ENCODE data around the gene VSTM1.

The VSTM1 gene

DNA sequence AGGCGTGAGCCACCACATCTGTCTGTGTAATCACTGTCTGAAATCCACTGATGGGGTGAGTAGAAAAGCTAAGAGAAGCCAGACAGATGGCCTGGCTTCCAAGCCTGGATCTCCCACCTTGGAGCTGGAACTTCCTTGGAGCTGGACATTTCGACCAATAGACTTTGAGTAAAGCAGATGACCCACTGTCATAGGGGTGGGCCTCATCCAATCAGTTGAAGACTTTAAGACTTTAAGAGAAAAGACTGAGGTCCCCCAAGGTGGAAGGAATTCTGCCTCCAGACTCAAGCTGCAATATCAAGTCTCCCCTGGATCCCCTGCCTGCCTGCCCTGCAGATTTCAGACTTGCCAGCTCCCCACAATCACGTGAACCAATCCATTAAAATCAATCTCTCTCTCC is 20.7 kb downstream of the VSTM1 start:
- TF ChIP-seq SIN3A (IDR thresholded peaks at IDR 0.05; ENCODE audit: borderline replicate concordance, insufficient read depth, low read length) (no peak), REST (IDR thresholded peaks at IDR 0.05; ENCODE audit: insufficient read depth in 1 of 2, low read depth in 2 of 2, low read length in 2 of 2) (no peak), POLR2AphosphoS5 (IDR thresholded peaks at IDR 0.05; ENCODE audit: low read depth, low read length) (no peak), FOXP2 (optimal IDR thresholded peaks at IDR 0.05; ENCODE audit: borderline replicate concordance, extremely low read depth, extremely low read length, insufficient read depth) (no peak), TAF1 (IDR thresholded peaks at IDR 0.05; ENCODE audit: borderline replicate concordance, insufficient read depth, low read length) (no peak)

DNA sequence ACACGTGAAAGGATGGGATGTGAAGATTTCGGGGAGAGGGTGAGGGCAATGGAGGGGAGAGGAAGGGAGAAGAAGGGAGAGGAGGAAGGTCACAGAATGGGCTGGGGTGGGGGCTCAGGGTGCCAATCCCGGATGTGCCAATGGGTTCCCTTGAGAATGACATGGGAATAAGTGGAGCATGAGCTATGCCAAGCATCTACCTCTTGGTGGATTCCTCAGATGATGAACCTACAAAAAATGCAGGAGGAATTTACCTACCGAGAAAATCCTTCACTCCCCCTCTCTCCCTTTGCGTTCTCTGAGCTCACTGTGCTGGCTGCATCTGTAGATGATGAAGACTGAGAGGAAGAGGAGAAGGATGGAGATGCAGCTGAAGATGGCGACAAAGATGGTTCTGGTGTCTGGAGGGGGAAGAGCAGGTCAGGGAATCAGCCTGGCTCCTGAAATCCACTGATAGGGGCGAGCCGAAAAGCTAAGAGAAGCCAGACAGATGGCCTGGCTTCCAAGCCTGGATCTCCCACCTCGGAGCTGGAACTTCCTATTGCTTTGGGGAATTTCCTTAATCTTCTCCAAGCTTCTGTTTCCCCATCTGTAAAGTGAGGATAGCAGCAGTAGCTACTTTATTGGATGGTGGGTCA is 21.6 kb downstream of the VSTM1 start:
- TF ChIP-seq FOXP2 (optimal IDR thresholded peaks at IDR 0.05; ENCODE audit: borderline replicate concordance, extremely low read depth, extremely low read length, insufficient read depth) (no peak), POLR2AphosphoS5 (IDR thresholded peaks at IDR 0.05; ENCODE audit: low read depth, low read length) (no peak), REST (IDR thresholded peaks at IDR 0.05; ENCODE audit: insufficient read depth in 1 of 2, low read depth in 2 of 2, low read length in 2 of 2) (no peak), SIN3A (IDR thresholded peaks at IDR 0.05; ENCODE audit: borderline replicate concordance, insufficient read depth, low read length) (no peak), TAF1 (IDR thresholded peaks at IDR 0.05; ENCODE audit: borderline replicate concordance, insufficient read depth, low read length) (no peak)

DNA sequence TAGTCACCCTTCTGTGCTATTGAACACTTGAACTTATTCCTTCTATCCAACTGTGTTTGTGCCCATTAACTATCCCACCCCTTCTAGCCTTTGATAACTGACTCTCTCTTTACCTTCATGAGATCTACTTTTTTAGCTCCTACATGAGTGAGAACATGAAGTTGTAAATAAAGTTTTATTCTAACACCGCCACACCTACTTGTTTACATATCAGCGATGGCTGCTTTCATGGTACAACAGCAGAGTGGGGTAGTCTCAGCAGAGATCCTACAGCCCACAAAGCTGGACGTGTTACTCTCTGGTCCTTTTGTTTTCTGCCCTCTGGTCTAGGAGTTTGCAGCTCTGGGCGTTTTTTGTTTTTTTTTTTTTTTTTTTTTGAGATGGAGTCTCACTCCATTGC is 23.7 kb downstream of the VSTM1 start:
- no peak for TF ChIP-seq TAF1 (IDR thresholded peaks at IDR 0.05; ENCODE audit: borderline replicate concordance, insufficient read depth, low read length)
- TF ChIP-seq FOXP2 (optimal IDR thresholded peaks at IDR 0.05; ENCODE audit: borderline replicate concordance, extremely low read depth, extremely low read length, insufficient read depth), result no peak
- no peak for TF ChIP-seq REST (IDR thresholded peaks at IDR 0.05; ENCODE audit: insufficient read depth in 1 of 2, low read depth in 2 of 2, low read length in 2 of 2)
- TF ChIP-seq SIN3A (IDR thresholded peaks at IDR 0.05; ENCODE audit: borderline replicate concordance, insufficient read depth, low read length), result no peak
- no peak for TF ChIP-seq POLR2AphosphoS5 (IDR thresholded peaks at IDR 0.05; ENCODE audit: low read depth, low read length)

DNA sequence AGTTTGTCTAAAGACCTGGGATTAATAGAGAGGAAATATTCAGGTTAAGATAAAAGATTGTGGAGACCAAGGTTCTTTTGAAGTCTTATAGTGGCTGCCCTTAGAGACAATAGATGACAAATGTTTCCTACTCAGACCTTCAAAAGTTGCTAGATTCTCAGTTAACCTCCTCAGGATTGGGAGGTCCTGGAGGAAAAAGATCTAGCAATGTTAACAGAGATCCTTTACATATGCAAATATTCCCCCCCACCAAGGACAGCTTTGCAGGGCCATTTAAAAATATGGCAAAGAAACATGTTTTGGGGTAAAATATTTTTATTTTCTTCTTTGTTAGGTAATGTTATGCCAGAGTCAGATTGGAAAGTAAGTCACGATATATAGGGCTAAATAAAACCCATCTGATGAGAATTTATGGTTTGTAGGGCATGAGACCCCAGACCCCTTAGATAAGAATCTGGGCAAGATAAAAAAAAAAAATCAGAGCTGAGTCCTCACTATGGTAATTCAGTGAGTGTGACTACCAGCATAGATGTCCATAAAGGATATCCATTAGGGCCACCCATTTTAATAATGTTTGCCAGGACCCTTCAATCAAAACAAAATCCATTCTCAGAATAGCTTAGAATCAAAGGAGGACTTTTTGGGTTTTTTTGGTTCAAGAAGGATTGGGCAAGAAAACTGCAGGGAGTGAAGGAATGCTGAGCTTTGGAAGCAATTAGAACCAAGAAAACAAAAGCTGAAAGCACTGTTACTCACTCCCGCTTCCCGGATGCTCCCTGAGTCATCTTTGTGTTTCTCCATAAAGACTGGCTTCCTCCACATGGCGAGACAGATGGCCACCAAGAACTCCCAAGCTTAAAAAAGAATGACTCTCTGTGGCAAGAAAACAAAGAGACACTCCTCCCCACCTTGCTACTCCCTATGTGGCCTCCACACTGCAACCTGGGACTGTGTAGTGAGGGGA is 28.2 kb downstream of the VSTM1 start:
- TF ChIP-seq REST (IDR thresholded peaks at IDR 0.05; ENCODE audit: insufficient read depth in 1 of 2, low read depth in 2 of 2, low read length in 2 of 2), result no peak

All from PFSK-1 (cell line).